Loucy (cell line): ENCODE results near the gene TAPBP.

Experiments used
- CTCF ChIP-seq: fragments of 200-600 bp; sonication (generic); conservative IDR thresholded peaks from 2 replicates; pipeline ENCODE4 v1.5.1; 2014; ENCODE audit warnings: mild to moderate bottlenecking, antibody characterized with exemption, low read length
- EZH2phosphoT487 ChIP-seq: fragments of 200-600 bp; IDR thresholded peaks from 2 replicates; pipeline ENCODE4 v1.6.1; 2018; ENCODE audit warnings: antibody characterized with exemption, mild to moderate bottlenecking, moderate library complexity, borderline replicate concordance

- no peak for TF ChIP-seq CTCF
- no peak for TF ChIP-seq EZH2phosphoT487
These were observed 3.5 kb upstream of the TAPBP start for GRCh38 chr6:33317419-33317668.
